ENCODE measurements around the gene COL4A4.

The COL4A4 gene

DNA sequence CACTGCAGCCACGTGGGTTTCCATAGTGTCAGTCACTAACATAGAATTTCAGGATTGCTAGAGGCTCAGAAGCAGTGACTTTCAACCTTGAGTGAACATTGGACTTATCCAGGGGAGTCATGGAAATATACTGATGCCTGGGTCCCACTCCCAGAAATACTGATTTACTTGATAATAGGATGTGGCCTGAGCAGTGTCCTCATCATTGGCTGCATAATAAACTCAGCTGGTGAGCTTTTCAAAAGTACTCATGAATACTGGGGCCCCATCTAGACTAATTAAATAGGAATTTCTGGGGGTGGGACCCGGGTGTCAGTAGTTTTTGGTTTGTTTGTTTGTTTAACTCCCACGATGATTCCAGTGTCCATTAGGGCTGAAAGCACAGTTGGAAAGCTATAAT lies 141.4 kb downstream of the COL4A4 start:
- no peak for DNase-seq
- TF ChIP-seq EZH2 (optimal IDR thresholded peaks at IDR 0.05; ENCODE audit: low read depth, low read length) (no peak), EZH2phosphoT487 (IDR thresholded peaks at IDR 0.05; ENCODE audit: low read length) (no peak)
- TF ChIP-seq, protein P1, sequence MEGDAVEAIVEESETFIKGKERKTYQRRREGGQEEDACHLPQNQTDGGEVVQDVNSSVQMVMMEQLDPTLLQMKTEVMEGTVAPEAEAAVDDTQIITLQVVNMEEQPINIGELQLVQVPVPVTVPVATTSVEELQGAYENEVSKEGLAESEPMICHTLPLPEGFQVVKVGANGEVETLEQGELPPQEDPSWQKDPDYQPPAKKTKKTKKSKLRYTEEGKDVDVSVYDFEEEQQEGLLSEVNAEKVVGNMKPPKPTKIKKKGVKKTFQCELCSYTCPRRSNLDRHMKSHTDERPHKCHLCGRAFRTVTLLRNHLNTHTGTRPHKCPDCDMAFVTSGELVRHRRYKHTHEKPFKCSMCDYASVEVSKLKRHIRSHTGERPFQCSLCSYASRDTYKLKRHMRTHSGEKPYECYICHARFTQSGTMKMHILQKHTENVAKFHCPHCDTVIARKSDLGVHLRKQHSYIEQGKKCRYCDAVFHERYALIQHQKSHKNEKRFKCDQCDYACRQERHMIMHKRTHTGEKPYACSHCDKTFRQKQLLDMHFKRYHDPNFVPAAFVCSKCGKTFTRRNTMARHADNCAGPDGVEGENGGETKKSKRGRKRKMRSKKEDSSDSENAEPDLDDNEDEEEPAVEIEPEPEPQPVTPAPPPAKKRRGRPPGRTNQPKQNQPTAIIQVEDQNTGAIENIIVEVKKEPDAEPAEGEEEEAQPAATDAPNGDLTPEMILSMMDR (IDR thresholded peaks at IDR 0.05; ENCODE audit: low read length): no peak
- no peaks in the 10 kb centered on the region for H4K20me1 ChIP-seq (ENCODE audit: insufficient read depth, low read length)

DNA sequence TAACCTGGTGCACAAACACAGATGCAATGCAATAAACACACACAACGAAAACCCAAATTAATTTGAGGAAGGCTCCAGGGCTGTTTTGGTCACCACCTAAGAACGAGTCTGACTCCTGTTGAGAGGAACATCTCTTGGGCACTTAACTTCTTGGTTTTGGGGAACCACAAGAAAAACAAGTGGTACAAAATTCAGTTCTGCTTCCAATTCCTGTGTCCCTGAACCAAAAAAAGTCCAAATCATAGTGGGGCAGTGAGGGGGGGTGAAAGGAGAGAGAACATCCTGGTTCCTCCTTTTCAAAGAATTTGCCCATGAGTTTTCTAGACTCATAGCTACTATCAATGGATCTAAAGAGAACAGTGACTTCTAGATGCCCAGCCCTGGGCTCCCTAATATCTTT lies 143.6 kb downstream of the COL4A4 start:
- H3K27me3 ChIP-seq (replicated peaks; ENCODE audit: insufficient read depth, low read length): no peaks in the 10 kb centered on the region
- H3K36me3 ChIP-seq (replicated peaks; ENCODE audit: insufficient read depth, low read length): no peaks in the 10 kb centered on the region
- no peak overlapping the region for H3K27ac ChIP-seq (ENCODE audit: low read length)
- no peak for TF ChIP-seq EZH2 (optimal IDR thresholded peaks at IDR 0.05; ENCODE audit: low read depth, low read length)
- TF ChIP-seq, protein P1 (IDR thresholded peaks at IDR 0.05; ENCODE audit: low read length): no peak
- no peak overlapping the region for H3K9ac ChIP-seq (ENCODE audit: low read length)
- no peak for DNase-seq
- H3K79me2 ChIP-seq (ENCODE audit: low read length): no peaks in the 10 kb centered on the region
- H3K4me3 ChIP-seq (ENCODE audit: low read length): no peak overlapping the region
- no peaks in the 10 kb centered on the region for H4K20me1 ChIP-seq (ENCODE audit: insufficient read depth, low read length)
- H3K4me1 ChIP-seq (ENCODE audit: low read length): no peaks in the 10 kb centered on the region
- no peak overlapping the region for H2AFZ ChIP-seq (ENCODE audit: low read length)
- no peaks in the 10 kb centered on the region for H3F3A ChIP-seq (ENCODE audit: insufficient read depth, low read length)
- no peaks in the 10 kb centered on the region for H3K9me3 ChIP-seq (replicated peaks; ENCODE audit: insufficient read depth, low read length)
- H3K9me2 ChIP-seq (replicated peaks; ENCODE audit: insufficient read depth, low read length): no peaks in the 10 kb centered on the region
- no peak overlapping the region for H3K4me2 ChIP-seq (ENCODE audit: low read depth, low read length)

More for the DNA sequence above, 141.4 kb downstream of the COL4A4 start:
- no peak overlapping the region for H3K27ac ChIP-seq (ENCODE audit: low read length)
- H3K79me2 ChIP-seq (ENCODE audit: low read length): no peaks in the 10 kb centered on the region
- H3K9ac ChIP-seq (ENCODE audit: low read length): no peak overlapping the region
- no peaks in the 10 kb centered on the region for H3K36me3 ChIP-seq (replicated peaks; ENCODE audit: insufficient read depth, low read length)
- no peak overlapping the region for H3K4me2 ChIP-seq (ENCODE audit: low read depth, low read length)
- no peak overlapping the region for H3K4me3 ChIP-seq (ENCODE audit: low read length)
- H3K27me3 ChIP-seq (replicated peaks; ENCODE audit: insufficient read depth, low read length): no peaks in the 10 kb centered on the region
- no peaks in the 10 kb centered on the region for H3K4me1 ChIP-seq (ENCODE audit: low read length)
- H3K9me2 ChIP-seq (replicated peaks; ENCODE audit: insufficient read depth, low read length): no peaks in the 10 kb centered on the region
- H3F3A ChIP-seq (ENCODE audit: insufficient read depth, low read length): no peaks in the 10 kb centered on the region
- no peaks in the 10 kb centered on the region for H3K9me3 ChIP-seq (replicated peaks; ENCODE audit: insufficient read depth, low read length)
- no peak overlapping the region for H2AFZ ChIP-seq (ENCODE audit: low read length)

DNA sequence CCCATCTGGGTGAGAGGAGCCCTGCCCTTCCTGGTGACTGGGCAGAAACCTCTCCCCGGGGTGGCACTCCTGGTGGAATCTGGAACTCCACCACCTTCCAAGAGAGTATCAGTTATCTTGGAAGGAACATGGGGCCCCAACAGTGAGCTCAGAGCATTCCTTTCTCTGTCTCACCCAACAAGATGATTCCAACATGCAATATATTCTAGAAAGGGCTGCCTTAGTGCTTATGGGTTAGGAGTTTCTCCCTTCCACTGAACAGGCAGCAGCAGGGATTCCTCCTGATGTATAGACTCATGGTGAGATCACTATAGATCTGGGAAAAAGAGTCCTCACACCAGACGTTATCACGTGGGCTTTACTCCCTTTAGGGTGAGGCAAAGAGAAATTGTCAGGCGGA lies 147.1 kb downstream of the COL4A4 start:
- H3K4me1 ChIP-seq (ENCODE audit: low read length): no peaks in the 10 kb centered on the region
- no peak overlapping the region for H3K9ac ChIP-seq (ENCODE audit: low read length)
- no peaks in the 10 kb centered on the region for H3K27me3 ChIP-seq (replicated peaks; ENCODE audit: insufficient read depth, low read length)
- no peak for DNase-seq
- no peak overlapping the region for H3K4me3 ChIP-seq (ENCODE audit: low read length)
- no peaks in the 10 kb centered on the region for H3F3A ChIP-seq (ENCODE audit: insufficient read depth, low read length)
- H3K36me3 ChIP-seq (replicated peaks; ENCODE audit: insufficient read depth, low read length): no peaks in the 10 kb centered on the region
- H4K20me1 ChIP-seq (ENCODE audit: insufficient read depth, low read length): no peaks in the 10 kb centered on the region
- no peaks in the 10 kb centered on the region for H3K9me3 ChIP-seq (replicated peaks; ENCODE audit: insufficient read depth, low read length)
- no peaks in the 10 kb centered on the region for H3K9me2 ChIP-seq (replicated peaks; ENCODE audit: insufficient read depth, low read length)
- TF ChIP-seq, protein P1 (IDR thresholded peaks at IDR 0.05; ENCODE audit: low read length): no peak
- TF ChIP-seq EZH2 (optimal IDR thresholded peaks at IDR 0.05; ENCODE audit: low read depth, low read length) (no peak), EZH2phosphoT487 (IDR thresholded peaks at IDR 0.05; ENCODE audit: low read length) (no peak)
- H3K79me2 ChIP-seq (ENCODE audit: low read length): no peaks in the 10 kb centered on the region
- H3K27ac ChIP-seq (ENCODE audit: low read length): no peak overlapping the region
- no peak overlapping the region for H3K4me2 ChIP-seq (ENCODE audit: low read depth, low read length)
- no peak overlapping the region for H2AFZ ChIP-seq (ENCODE audit: low read length)
